HG03196 (cell line): ENCODE measurements around the gene SMG6.

Experiments used
- ATAC-seq: cut with Tn5 transposase; IDR thresholded peaks from one replicate; pipeline ENCODE4 v1.9.1; 2021; ENCODE audit not compliant: unreplicated experiment

The SMG6 gene

GRCh38 chr17:2053380-2054261, 250.0 kb downstream of the SMG6 start:
- ATAC-seq = no peak

GRCh38 chr17:2051933-2052559, 251.5 kb downstream of the SMG6 start:
- ATAC-seq = no peak

GRCh38 chr17:2051061-2051932, 252.3 kb downstream of the SMG6 start:
- ATAC-seq = no peak

GRCh38 chr17:2050300-2051060, 253.1 kb downstream of the SMG6 start:
- ATAC-seq = peak; percentile 8

- ATAC-seq = peak; percentile 48
Observed at GRCh38 chr17:2049333-2050299, 254.0 kb downstream of the SMG6 start.

GRCh38 chr17:2048805-2049204, 254.8 kb downstream of the SMG6 start:
- ATAC-seq = no peak

- ATAC-seq = no peak
Observed at GRCh38 chr17:2047590-2047989, 256.0 kb downstream of the SMG6 start.

- no peak for ATAC-seq
Observed at GRCh38 chr17:2044263-2044894, 259.2 kb downstream of the SMG6 start.

- no peak for ATAC-seq
Observed at GRCh38 chr17:2043785-2044184, 259.8 kb downstream of the SMG6 start.

GRCh38 chr17:2042933-2043332, 260.7 kb downstream of the SMG6 start:
- ATAC-seq = no peak

GRCh38 chr17:2042390-2042847, 261.2 kb downstream of the SMG6 start:
- ATAC-seq = peak; percentile 1

GRCh38 chr17:2041561-2042389, 261.8 kb downstream of the SMG6 start, which contains the start of gene OVCA2:
Gene OVCA2, plus strand, starts transcription at chr17:2042022. Its CDS starts 26 bp downstream, at chr17:2042048.
- peak; percentile 92 for ATAC-seq

- no peak for ATAC-seq
Observed at GRCh38 chr17:2040942-2041560, 262.5 kb downstream of the SMG6 start.

GRCh38 chr17:2040219-2040827, 263.3 kb downstream of the SMG6 start:
- ATAC-seq = no peak

- no peak for ATAC-seq
Observed at GRCh38 chr17:2037155-2037554, 266.4 kb downstream of the SMG6 start.

GRCh38 chr17:2035541-2036488, 267.8 kb downstream of the SMG6 start:
- ATAC-seq = no peak
